HepG2 (cell line): ENCODE measurements around the gene ZIK1. TPM values are rescaled to one million over a fixed set of nuclear protein-coding genes. Genes with fewer than 3 reads are reported as not detected.

Experiments used
- CBFB ChIP-seq: sonication (generic); formaldehyde crosslinking; IDR thresholded peaks from 2 replicates; pipeline ENCODE4 v1.4.0; 2020; ENCODE audit warnings: missing genetic modification reagents
- CEBPB ChIP-seq: IDR thresholded peaks from 2 replicates; pipeline ENCODE4 v1.6.1; 2011; ENCODE audit warnings: low read depth, low read length, improper control_type of control experiment, borderline replicate concordance
- DZIP1 ChIP-seq: sonication (generic); formaldehyde crosslinking; IDR thresholded peaks from 2 replicates; pipeline ENCODE4 v1.5.0; 2020; ENCODE audit warnings: mild to moderate bottlenecking, missing genetic modification reagents
- EEA1 ChIP-seq: sonication (generic); formaldehyde crosslinking; IDR thresholded peaks from 2 replicates; pipeline ENCODE4 v1.5.1; 2020; ENCODE audit warnings: mild to moderate bottlenecking, missing genetic modification reagents, borderline replicate concordance
- EHMT2 ChIP-seq: fragments of 200-600 bp; sonication (generic); IDR thresholded peaks from 2 replicates; pipeline ENCODE4 v1.7.0; 2017; ENCODE audit warnings: antibody characterized with exemption, low read depth, low read length, borderline replicate concordance
- FOXK1 ChIP-seq: sonication (generic); formaldehyde crosslinking; IDR thresholded peaks from 2 replicates; pipeline ENCODE4 v1.4.0; 2020; ENCODE audit warnings: low read depth, missing genetic modification reagents, borderline replicate concordance
- FOXK2 ChIP-seq: fragments of 450-650 bp; IDR thresholded peaks from 2 replicates; pipeline ENCODE4 v1.6.1; 2016
- JDP2 ChIP-seq: sonication (generic); formaldehyde crosslinking; IDR thresholded peaks from 2 replicates; pipeline ENCODE4 v1.8.1; 2022; ENCODE audit warnings: missing genetic modification reagents, borderline replicate concordance
- KLF13 ChIP-seq: sonication (generic); formaldehyde crosslinking; IDR thresholded peaks from 2 replicates; pipeline ENCODE4 v1.4.0; 2020; ENCODE audit warnings: mild to moderate bottlenecking, missing genetic modification reagents
- MAFF ChIP-seq: IDR thresholded peaks from 2 replicates; pipeline ENCODE4 v1.6.1; 2011; ENCODE audit warnings: low read depth, low read length, improper control_type of control experiment
- NR1H2 ChIP-seq: sonication (generic); formaldehyde crosslinking; IDR thresholded peaks from 2 replicates; pipeline ENCODE4 v1.8.1; 2022; ENCODE audit warnings: low read depth, missing genetic modification reagents, borderline replicate concordance
- PAF1 ChIP-seq: IDR thresholded peaks from 2 replicates; pipeline ENCODE4 v1.6.1; 2016; ENCODE audit warnings: missing genetic modification reagents, missing compliant biosample characterization
- PCBP2 ChIP-seq: fragments of 200-400 bp; formaldehyde crosslinking; optimal IDR thresholded peaks from 2 replicates; pipeline ENCODE3; 2018; ENCODE audit warnings: low read length, low read depth; ENCODE audit not compliant: poor library complexity, severe bottlenecking
- RBM39 ChIP-seq: fragments of 200-400 bp; formaldehyde crosslinking; IDR thresholded peaks from one replicate; pipeline ENCODE4 v1.6.1; 2018; ENCODE audit warnings: antibody characterized with exemption, mild to moderate bottlenecking, low read depth, low read length; ENCODE audit not compliant: poor library complexity, severe bottlenecking
- RFX3 ChIP-seq: IDR thresholded peaks from 2 replicates; pipeline ENCODE4 v1.6.1; 2016; ENCODE audit warnings: missing biosample characterization, missing genetic modification reagents
- SCMH1 ChIP-seq: sonication (generic); formaldehyde crosslinking; IDR thresholded peaks from 2 replicates; pipeline ENCODE4 v1.9.0; 2021; ENCODE audit warnings: missing genetic modification reagents, mild to moderate bottlenecking, borderline replicate concordance
- TBP ChIP-seq: sonication (generic); formaldehyde crosslinking; IDR thresholded peaks from 2 replicates; pipeline ENCODE4 v1.5.0; 2020; ENCODE audit warnings: missing genetic modification reagents
- THAP7 ChIP-seq: sonication (generic); formaldehyde crosslinking; IDR thresholded peaks from 2 replicates; pipeline ENCODE4 v1.8.1; 2023; ENCODE audit warnings: mild to moderate bottlenecking, missing genetic modification reagents
- ZNF225 ChIP-seq: sonication (generic); formaldehyde crosslinking; IDR thresholded peaks from 2 replicates; pipeline ENCODE4 v1.4.0; 2020; ENCODE audit warnings: mild to moderate bottlenecking, missing genetic modification reagents
- ZNF354B ChIP-seq: sonication (generic); formaldehyde crosslinking; IDR thresholded peaks from 2 replicates; pipeline ENCODE4 v1.8.0; 2022; ENCODE audit warnings: mild to moderate bottlenecking, missing genetic modification reagents
- ZNF382 ChIP-seq: sonication (generic); formaldehyde crosslinking; IDR thresholded peaks from 2 replicates; pipeline ENCODE4 v1.5.0; 2020; ENCODE audit warnings: missing genetic modification reagents, mild to moderate bottlenecking, borderline replicate concordance
- ZNF552 ChIP-seq: sonication (generic); formaldehyde crosslinking; IDR thresholded peaks from 2 replicates; pipeline ENCODE4 v1.9.0; 2022; ENCODE audit warnings: missing genetic modification reagents, mild to moderate bottlenecking, borderline replicate concordance
- ZNF557 ChIP-seq: sonication (generic); formaldehyde crosslinking; IDR thresholded peaks from 2 replicates; pipeline ENCODE4 v1.4.0; 2020; ENCODE audit warnings: missing genetic modification reagents
- ZNF569 ChIP-seq: sonication (generic); formaldehyde crosslinking; IDR thresholded peaks from 2 replicates; pipeline ENCODE4 v1.5.0; 2020; ENCODE audit warnings: mild to moderate bottlenecking, missing genetic modification reagents, moderate library complexity, borderline replicate concordance
- ZNF616 ChIP-seq: sonication (generic); formaldehyde crosslinking; IDR thresholded peaks from 2 replicates; pipeline ENCODE4 v1.5.0; 2020; ENCODE audit warnings: low read depth, mild to moderate bottlenecking, missing genetic modification reagents
- ZNF775 ChIP-seq: sonication (generic); formaldehyde crosslinking; IDR thresholded peaks from 2 replicates; pipeline ENCODE4 v1.4.0; 2020; ENCODE audit warnings: missing genetic modification reagents, mild to moderate bottlenecking, moderate library complexity, borderline replicate concordance
- ZNF891 ChIP-seq: sonication (generic); formaldehyde crosslinking; IDR thresholded peaks from 2 replicates; pipeline ENCODE4 v1.5.0; 2020; ENCODE audit warnings: mild to moderate bottlenecking, missing genetic modification reagents
- polyA plus RNA-seq, 8 experiments: library from polyadenylated mRNA; depleted of rRNA in 3 of 8; stranded (reverse) in 7 of 8; unstranded in 1 of 8; fragments of >200 nt; fragmentation: Illumina TruSeq in 4 of 8; extraction: Trizol in 4 of 8; gene quantifications; 2 replicates each; pipeline versions ENCODE4 v1.2.1 to v1.2.3, GENCODE V29; 2011 to 2016; ENCODE audit warnings: low read depth in 4 of 8, missing spikeins in 1 of 8, mixed read lengths in 1 of 8; ENCODE audit not compliant: insufficient read depth in 1 of 8
- total RNA-seq, 5 experiments: library from RNA; depleted of rRNA; stranded (reverse); fragments of >200 nt; fragmentation: Illumina TruSeq; extraction: Trizol; gene quantifications; 2 replicates each; pipeline ENCODE4 v1.2.3, GENCODE V29; 2016; ENCODE audit warnings: low read depth in 1 of 5
- TF ChIP-seq, protein P1 (sequence below): sonication (generic); formaldehyde crosslinking; IDR thresholded peaks from 2 replicates; pipeline ENCODE4 v1.4.0; 2020; ENCODE audit warnings: mild to moderate bottlenecking, missing genetic modification reagents

Gene ZIK1
- total and polyA plus RNA-seq, 2 of the 13 experiments (the other 11 are each of a cell fraction or from before 2014, with no cell fraction given), result 2.1 to 7.2 TPM

DNA sequence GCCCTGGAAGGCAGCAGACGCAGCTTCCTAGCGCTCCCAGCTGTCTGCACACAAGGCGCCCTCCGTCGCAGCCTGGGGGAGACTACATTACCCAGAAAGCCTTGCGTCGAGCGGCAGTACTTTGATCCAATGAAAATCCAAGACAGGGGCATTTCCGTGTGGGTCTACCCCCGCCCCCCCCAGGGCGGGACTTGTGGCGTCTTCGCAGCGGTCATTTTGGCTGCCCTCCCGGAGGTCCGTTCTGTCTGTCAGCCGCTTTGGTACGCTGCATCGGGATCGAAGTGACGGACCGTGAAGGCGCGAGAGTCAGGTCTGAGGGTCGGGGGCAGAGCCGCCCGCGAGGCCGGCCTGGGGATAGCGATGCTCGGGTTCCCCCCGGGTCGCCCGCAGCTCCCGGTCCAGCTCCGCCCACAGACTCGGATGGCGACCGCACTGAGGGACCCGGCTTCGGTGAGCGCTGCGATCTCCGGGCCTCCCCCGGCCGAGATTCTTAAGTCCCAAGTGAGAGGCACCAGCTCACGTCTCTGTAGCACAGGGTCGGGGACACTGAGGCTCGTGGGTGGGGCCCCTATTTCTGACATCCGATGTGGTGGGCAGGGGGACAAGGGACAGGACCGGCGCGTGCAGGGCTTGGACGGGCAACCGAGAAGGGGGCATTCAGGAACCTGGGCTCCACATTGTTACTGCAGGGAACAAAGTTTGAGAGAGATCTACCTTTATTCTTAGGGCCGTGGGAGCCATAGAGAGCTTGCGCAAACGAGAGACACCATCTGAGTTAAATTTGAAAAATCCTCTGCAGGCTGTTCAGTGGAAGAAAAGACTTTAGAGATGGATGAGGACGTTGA is 49.3 kb downstream of the ZIK1 start, which contains the start of gene ZNF211 (continued):
- TF ChIP-seq NR1H2 (CRISPR knock-in tag) (no peak), PAF1 (CRISPR knock-in tag) (no peak), CEBPB (no peak), THAP7 (no peak), RBM39 (peak; percentile 55), CBFB (no peak), ZNF354B (CRISPR knock-in tag) (no peak), DZIP1 (CRISPR knock-in tag) (no peak), MAFF (no peak), ZNF557 (CRISPR knock-in tag) (no peak), ZNF225 (CRISPR knock-in tag) (0 out of 2 replicates have a peak, but pooled peaks have one; percentile 59), SCMH1 (CRISPR knock-in tag) (no peak), ZNF382 (CRISPR knock-in tag) (no peak), KLF13 (CRISPR knock-in tag) (no peak), ZNF552 (CRISPR knock-in tag) (no peak), RFX3 (CRISPR knock-in tag) (no peak), ZNF775 (CRISPR knock-in tag) (no peak), FOXK2 (no peak), EHMT2 (no peak), ZNF569 (CRISPR knock-in tag) (no peak), EEA1 (CRISPR knock-in tag) (no peak), ZNF616 (CRISPR knock-in tag) (no peak), TBP (CRISPR knock-in tag) (no peak), FOXK1 (CRISPR knock-in tag) (peak; percentile 69; the same call in 1 of the 2 replicates), JDP2 (CRISPR knock-in tag) (no peak), PCBP2 (no peak), ZNF891 (0 out of 2 replicates have a peak, but pooled peaks have one; percentile 14)
- TF ChIP-seq, protein P1, sequence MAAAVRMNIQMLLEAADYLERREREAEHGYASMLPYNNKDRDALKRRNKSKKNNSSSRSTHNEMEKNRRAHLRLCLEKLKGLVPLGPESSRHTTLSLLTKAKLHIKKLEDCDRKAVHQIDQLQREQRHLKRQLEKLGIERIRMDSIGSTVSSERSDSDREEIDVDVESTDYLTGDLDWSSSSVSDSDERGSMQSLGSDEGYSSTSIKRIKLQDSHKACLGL, result peak; percentile 74; the same call in 1 of the 2 replicates
